OCI-LY3 (cell line): Measurements from ENCODE around the gene EVPL.

ENCODE experiments used
- CTCF ChIP-seq: fragments of 200-600, 300-600 bp; sonication (generic); IDR thresholded peaks from 2 replicates; pipeline ENCODE4 v1.5.1; 2014; ENCODE audit warnings: antibody characterized with exemption, low read length, low read depth
- EZH2phosphoT487 ChIP-seq: fragments of 200-600 bp; shearing (Covaris generic); IDR thresholded peaks from 2 replicates; pipeline ENCODE4 v1.6.1; 2018; ENCODE audit warnings: antibody characterized with exemption, mixed run types, low read depth

- no peak for TF ChIP-seq CTCF
- no peak for TF ChIP-seq EZH2phosphoT487
Measured at GRCh38 chr17:76019833-76020467, 7.2 kb downstream of the EVPL start.
